ENCODE data around the gene DMD.

- TF ChIP-seq CTCF (IDR thresholded peaks at IDR 0.05) (no peak), EZH2 (IDR thresholded peaks at IDR 0.05) (no peak), EZH2phosphoT487 (IDR thresholded peaks at IDR 0.05) (no peak)
Observed at GRCh38 chrX:31464306-31464915, 1746.9 kb downstream of the DMD start.

Measured in neural progenitor cell (in vitro differentiated cells).